WTC11 (cell line): ENCODE measurements around the gene ADGRL3.

Experiments used
- ATF1 ChIP-seq: sonication (generic); formaldehyde crosslinking; IDR thresholded peaks from 2 replicates; pipeline ENCODE4 v1.8.1; 2023; ENCODE audit warnings: mild to moderate bottlenecking, moderate library complexity, missing genetic modification reagents
- CREB1 ChIP-seq: sonication (generic); formaldehyde crosslinking; IDR thresholded peaks from 2 replicates; pipeline ENCODE4 v1.8.0; 2023; ENCODE audit warnings: mild to moderate bottlenecking, missing genetic modification reagents
- GTF2I ChIP-seq: fragments of 250-450 bp; sonication (Bioruptor Pico); conservative IDR thresholded peaks from 2 replicates; pipeline ENCODE4 v1.4.0; 2021; ENCODE audit warnings: mild to moderate bottlenecking
- TEAD4 ChIP-seq: sonication (generic); formaldehyde crosslinking; IDR thresholded peaks from 2 replicates; pipeline ENCODE4 v1.8.0; 2022; ENCODE audit warnings: mild to moderate bottlenecking, missing genetic modification reagents
- TF ChIP-seq, protein P1 (sequence below): fragments of 200-600 bp; IDR thresholded peaks from 2 replicates; pipeline ENCODE4 v1.8.0; 2022; ENCODE audit warnings: antibody characterized with exemption
- TF ChIP-seq, protein P2 (sequence below): sonication (generic); formaldehyde crosslinking; IDR thresholded peaks from 2 replicates; pipeline ENCODE4 v1.8.1; 2022; ENCODE audit warnings: mild to moderate bottlenecking, moderate library complexity, missing genetic modification reagents
- TF ChIP-seq, protein P3 (sequence below): sonication (generic); formaldehyde crosslinking; conservative IDR thresholded peaks from 2 replicates; pipeline ENCODE4 v1.8.1; 2022; ENCODE audit warnings: mild to moderate bottlenecking, missing genetic modification reagents

DNA sequence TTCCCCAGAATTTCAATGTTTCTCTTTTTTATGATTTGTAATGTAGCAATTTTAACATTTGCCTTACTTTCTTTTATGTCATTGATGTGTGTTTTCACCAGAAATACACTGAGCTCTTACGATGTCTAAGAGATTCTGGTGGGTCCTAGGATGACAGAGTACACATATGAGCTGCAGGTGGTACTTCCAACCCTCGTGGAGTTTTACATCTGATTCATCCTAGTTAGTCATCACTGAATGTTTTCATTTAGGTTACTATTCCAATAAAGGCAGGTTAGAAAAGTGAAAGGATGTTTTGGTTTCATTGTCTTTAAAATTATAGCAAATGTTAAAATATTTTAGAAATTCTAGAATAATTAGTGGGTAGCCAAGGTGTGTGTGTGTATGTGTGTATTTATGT, 605.9 kb downstream of the ADGRL3 start:
- TF ChIP-seq TEAD4 (CRISPR knock-in tag) (no peak), ATF1 (CRISPR knock-in tag) (no peak), CREB1 (CRISPR knock-in tag) (no peak), GTF2I (CRISPR knock-in tag) (no peak)
- TF ChIP-seq, protein P1, sequence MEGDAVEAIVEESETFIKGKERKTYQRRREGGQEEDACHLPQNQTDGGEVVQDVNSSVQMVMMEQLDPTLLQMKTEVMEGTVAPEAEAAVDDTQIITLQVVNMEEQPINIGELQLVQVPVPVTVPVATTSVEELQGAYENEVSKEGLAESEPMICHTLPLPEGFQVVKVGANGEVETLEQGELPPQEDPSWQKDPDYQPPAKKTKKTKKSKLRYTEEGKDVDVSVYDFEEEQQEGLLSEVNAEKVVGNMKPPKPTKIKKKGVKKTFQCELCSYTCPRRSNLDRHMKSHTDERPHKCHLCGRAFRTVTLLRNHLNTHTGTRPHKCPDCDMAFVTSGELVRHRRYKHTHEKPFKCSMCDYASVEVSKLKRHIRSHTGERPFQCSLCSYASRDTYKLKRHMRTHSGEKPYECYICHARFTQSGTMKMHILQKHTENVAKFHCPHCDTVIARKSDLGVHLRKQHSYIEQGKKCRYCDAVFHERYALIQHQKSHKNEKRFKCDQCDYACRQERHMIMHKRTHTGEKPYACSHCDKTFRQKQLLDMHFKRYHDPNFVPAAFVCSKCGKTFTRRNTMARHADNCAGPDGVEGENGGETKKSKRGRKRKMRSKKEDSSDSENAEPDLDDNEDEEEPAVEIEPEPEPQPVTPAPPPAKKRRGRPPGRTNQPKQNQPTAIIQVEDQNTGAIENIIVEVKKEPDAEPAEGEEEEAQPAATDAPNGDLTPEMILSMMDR, result no peak
- TF ChIP-seq, protein P2, sequence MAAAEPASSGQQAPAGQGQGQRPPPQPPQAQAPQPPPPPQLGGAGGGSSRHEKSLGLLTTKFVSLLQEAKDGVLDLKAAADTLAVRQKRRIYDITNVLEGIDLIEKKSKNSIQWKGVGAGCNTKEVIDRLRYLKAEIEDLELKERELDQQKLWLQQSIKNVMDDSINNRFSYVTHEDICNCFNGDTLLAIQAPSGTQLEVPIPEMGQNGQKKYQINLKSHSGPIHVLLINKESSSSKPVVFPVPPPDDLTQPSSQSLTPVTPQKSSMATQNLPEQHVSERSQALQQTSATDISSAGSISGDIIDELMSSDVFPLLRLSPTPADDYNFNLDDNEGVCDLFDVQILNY (CRISPR knock-in tag), result no peak
- TF ChIP-seq, protein P3, sequence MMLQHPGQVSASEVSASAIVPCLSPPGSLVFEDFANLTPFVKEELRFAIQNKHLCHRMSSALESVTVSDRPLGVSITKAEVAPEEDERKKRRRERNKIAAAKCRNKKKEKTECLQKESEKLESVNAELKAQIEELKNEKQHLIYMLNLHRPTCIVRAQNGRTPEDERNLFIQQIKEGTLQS, result no peak
